Sigmoid colon (tissue), 4 donors: Measurements from ENCODE around the gene MEF2B.

Experiments
- EP300 ChIP-seq, 4 donors: sonication (generic); formaldehyde crosslinking; IDR thresholded peaks; one replicate each; pipeline ENCODE4 v1.6.1; 2017; ENCODE audit warnings: antibody characterized with exemption in 4 of 4
- POLR2A ChIP-seq, 2 donors: fragments of 450-650 bp; IDR thresholded peaks; one replicate each; pipeline ENCODE4 v1.6.1; 2016; ENCODE audit warnings: antibody characterized with exemption in 2 of 2, mild to moderate bottlenecking in 2 of 2, moderate library complexity in 2 of 2
- TF ChIP-seq, protein P1 (sequence below), 4 experiments: fragments of 450-650 bp in 3 of 4; fragments of 200-600 bp in 1 of 4; IDR thresholded peaks; one replicate each; pipeline ENCODE4 v1.5.1; 2016 to 2019; ENCODE audit warnings: antibody characterized with exemption in 4 of 4, mild to moderate bottlenecking in 3 of 4, moderate library complexity in 2 of 4

DNA sequence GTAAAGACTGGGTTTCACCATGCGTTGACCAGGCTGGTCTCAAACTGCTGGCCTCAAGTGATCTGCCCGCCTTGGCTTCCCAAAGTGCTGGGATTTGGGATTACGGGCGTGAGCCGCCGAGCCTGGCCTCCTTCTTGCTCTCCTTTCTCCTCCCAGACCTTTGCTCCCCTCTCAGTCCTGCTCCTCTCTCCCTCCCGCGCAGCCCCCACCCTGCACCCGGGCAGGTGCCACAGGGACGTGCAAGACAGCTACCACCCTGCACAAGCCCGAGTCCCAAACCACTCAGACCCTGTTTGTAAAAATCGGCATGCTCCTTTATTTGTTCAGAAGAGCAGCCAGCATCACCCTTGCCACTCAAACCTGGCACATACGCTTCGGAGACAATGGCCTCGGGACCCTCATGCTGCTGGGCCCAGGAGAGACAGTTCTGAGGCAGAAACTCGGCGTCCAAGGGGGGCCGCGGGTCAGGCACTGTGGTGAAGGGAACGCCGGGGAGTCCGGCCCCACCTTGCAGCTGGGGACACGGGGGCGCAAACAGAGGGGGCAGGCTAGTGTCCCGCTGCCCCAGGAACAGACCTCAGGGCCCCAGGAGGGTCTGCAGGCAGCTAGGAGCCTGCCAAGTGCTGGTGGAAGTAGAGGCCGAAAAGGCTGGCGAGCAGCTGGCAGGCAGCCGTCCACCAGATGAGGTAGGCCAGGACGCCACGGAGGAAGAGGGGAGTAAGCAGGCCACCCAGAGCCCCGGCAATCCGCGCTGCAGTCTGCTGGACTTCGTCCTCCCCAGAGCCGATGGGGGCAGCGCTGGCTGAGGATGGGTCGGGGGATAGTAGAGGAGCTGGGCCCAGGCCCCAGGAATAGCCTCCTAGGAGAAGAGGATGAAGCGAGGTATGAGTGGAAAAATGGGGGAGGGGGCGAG lies 50.5 kb downstream of the MEF2B start:
- TF ChIP-seq, protein P1, sequence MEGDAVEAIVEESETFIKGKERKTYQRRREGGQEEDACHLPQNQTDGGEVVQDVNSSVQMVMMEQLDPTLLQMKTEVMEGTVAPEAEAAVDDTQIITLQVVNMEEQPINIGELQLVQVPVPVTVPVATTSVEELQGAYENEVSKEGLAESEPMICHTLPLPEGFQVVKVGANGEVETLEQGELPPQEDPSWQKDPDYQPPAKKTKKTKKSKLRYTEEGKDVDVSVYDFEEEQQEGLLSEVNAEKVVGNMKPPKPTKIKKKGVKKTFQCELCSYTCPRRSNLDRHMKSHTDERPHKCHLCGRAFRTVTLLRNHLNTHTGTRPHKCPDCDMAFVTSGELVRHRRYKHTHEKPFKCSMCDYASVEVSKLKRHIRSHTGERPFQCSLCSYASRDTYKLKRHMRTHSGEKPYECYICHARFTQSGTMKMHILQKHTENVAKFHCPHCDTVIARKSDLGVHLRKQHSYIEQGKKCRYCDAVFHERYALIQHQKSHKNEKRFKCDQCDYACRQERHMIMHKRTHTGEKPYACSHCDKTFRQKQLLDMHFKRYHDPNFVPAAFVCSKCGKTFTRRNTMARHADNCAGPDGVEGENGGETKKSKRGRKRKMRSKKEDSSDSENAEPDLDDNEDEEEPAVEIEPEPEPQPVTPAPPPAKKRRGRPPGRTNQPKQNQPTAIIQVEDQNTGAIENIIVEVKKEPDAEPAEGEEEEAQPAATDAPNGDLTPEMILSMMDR (IDR thresholded peaks at IDR 0.05), result no peak
- TF ChIP-seq POLR2A (IDR thresholded peaks at IDR 0.05) (no peak), EP300 (IDR thresholded peaks at IDR 0.05) (no peak)
